ENCODE measurements around the gene FAM171A2.
A peak's percentile ranks its signal among the peaks of the same experiment; 100 is the strongest.
"Not testable (repeated sequence)": the region's sequence is repeated elsewhere in the genome, so short reads cannot be mapped to it uniquely, and the experiment has no call there.

FAM171A2 gene

GRCh38 chr17:44344939-44345453 lies 18.7 kb downstream of the FAM171A2 start, which contains the start of gene GRN:
Gene GRN, plus strand, starts transcription at chr17:44345302. Its CDS starts 3,863 bp downstream, at chr17:44349165.
- H3K27me3 ChIP-seq (ENCODE audit: control insufficient read depth, insufficient read depth, low read length) = no peaks in the 10 kb centered on the region
- no peak within 1 kb of the TSS for H3K27ac ChIP-seq (ENCODE audit: low read length)
- DNase-seq (ENCODE audit: low read depth, low spot score) = peak; percentile 97
- peak within 1 kb of the TSS; percentile 64 for H3K4me3 ChIP-seq (ENCODE audit: low read length)
- H3K4me1 ChIP-seq (ENCODE audit: control insufficient read depth, insufficient read depth, low read length) = no peaks in the 10 kb centered on the region
- WGBS (ENCODE audit: insufficient coverage, insufficient read length) = no CpG with 5 or more reads among the region's 26 CpGs
- no peaks in the 10 kb centered on the region for H3K9me3 ChIP-seq (ENCODE audit: control insufficient read depth, insufficient read depth, low read length)
- 0 out of 2 replicates have a peak, but pooled peaks cover 1% of the 10 kb centered on the region for H3K36me3 ChIP-seq (ENCODE audit: control insufficient read depth, insufficient read depth, low read length)

- Histone ChIP-seq H3K27ac (ENCODE audit: low read length) (no peak overlapping the region), H3K9me3 (ENCODE audit: control insufficient read depth, insufficient read depth, low read length) (no peaks in the 10 kb centered on the region), H3K36me3 (ENCODE audit: control insufficient read depth, insufficient read depth, low read length) (no peaks in the 10 kb centered on the region), H3K4me1 (ENCODE audit: control insufficient read depth, insufficient read depth, low read length) (no peaks in the 10 kb centered on the region), H3K27me3 (ENCODE audit: control insufficient read depth, insufficient read depth, low read length) (no peaks in the 10 kb centered on the region), H3K4me3 (ENCODE audit: low read length) (no peak overlapping the region)
- no CpG with 5 or more reads among the region's 11 CpGs for WGBS (ENCODE audit: insufficient coverage, insufficient read length)
- no peak for DNase-seq (ENCODE audit: low read depth, low spot score)
These were observed 20.0 kb downstream of the FAM171A2 start for GRCh38 chr17:44343510-44344209.

DNA sequence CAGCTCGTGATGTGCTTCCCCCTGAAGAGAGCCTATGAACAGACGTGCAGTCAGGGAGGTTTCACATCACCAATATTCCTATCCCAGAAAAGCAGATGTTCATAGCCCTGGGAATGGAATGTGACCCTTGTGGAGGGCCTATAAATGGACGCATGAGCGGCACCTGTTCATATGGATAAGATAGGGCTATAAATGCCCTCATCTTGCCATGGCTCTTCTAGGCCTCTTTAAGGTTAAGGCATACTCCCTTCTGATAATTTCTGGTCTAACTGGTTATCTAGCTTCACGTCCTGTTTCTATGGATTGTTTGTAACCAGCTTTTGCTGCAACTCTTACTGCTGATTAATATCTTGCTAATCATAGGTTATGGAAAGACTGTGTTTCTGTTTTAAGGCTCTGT lies 23.1 kb downstream of the FAM171A2 start:
- no CpG with 5 or more reads among the region's 5 CpGs for WGBS (ENCODE audit: insufficient coverage, insufficient read length)
- H3K27ac ChIP-seq (ENCODE audit: low read length); H3K36me3 ChIP-seq (ENCODE audit: control insufficient read depth, insufficient read depth, low read length); H3K27me3 ChIP-seq (ENCODE audit: control insufficient read depth, insufficient read depth, low read length); H3K4me3 ChIP-seq (ENCODE audit: low read length); DNase-seq (ENCODE audit: low read depth, low spot score); H3K9me3 ChIP-seq (ENCODE audit: control insufficient read depth, insufficient read depth, low read length); H3K4me1 ChIP-seq (ENCODE audit: control insufficient read depth, insufficient read depth, low read length): not testable (repeated sequence)

GRCh38 chr17:44338702-44339101 lies 25.0 kb downstream of the FAM171A2 start:
- Histone ChIP-seq H3K4me1 (ENCODE audit: control insufficient read depth, insufficient read depth, low read length) (no peaks in the 10 kb centered on the region), H3K9me3 (ENCODE audit: control insufficient read depth, insufficient read depth, low read length) (no peaks in the 10 kb centered on the region), H3K36me3 (ENCODE audit: control insufficient read depth, insufficient read depth, low read length) (no peaks in the 10 kb centered on the region), H3K27me3 (ENCODE audit: control insufficient read depth, insufficient read depth, low read length) (no peaks in the 10 kb centered on the region), H3K4me3 (ENCODE audit: low read length) (no peak overlapping the region), H3K27ac (ENCODE audit: low read length) (no peak overlapping the region)
- no CpG with 5 or more reads among the region's 6 CpGs for WGBS (ENCODE audit: insufficient coverage, insufficient read length)
- no peak for DNase-seq (ENCODE audit: low read depth, low spot score)

DNA sequence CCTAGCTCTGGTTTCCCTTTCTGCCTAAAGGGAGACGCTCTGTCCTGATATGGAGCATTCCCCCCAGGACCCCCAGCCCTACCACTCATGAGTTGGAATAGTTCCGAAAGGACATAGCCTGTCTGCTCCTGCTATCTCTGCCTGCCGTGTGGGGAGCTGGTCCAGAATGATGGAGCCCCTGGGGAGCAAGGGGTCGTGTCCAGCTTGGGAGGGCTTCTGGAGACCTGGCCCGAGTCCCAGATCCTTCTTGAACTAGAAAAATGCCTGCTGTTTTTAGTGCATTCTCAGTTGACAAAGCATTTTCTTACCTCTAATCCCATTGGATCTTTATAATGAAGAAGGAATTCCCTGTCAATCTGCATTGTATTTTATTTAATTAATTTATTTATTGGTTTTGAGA lies 27.7 kb downstream of the FAM171A2 start:
- WGBS (ENCODE audit: insufficient coverage, insufficient read length) = no CpG with 5 or more reads among the region's 5 CpGs
- Histone ChIP-seq H3K4me3 (ENCODE audit: low read length) (no peak overlapping the region), H3K4me1 (ENCODE audit: control insufficient read depth, insufficient read depth, low read length) (no peaks in the 10 kb centered on the region), H3K36me3 (ENCODE audit: control insufficient read depth, insufficient read depth, low read length) (no peaks in the 10 kb centered on the region), H3K27me3 (ENCODE audit: control insufficient read depth, insufficient read depth, low read length) (no peaks in the 10 kb centered on the region), H3K9me3 (ENCODE audit: control insufficient read depth, insufficient read depth, low read length) (no peaks in the 10 kb centered on the region), H3K27ac (ENCODE audit: low read length) (no peak overlapping the region)
- DNase-seq (ENCODE audit: low read depth, low spot score) = no peak

DNA sequence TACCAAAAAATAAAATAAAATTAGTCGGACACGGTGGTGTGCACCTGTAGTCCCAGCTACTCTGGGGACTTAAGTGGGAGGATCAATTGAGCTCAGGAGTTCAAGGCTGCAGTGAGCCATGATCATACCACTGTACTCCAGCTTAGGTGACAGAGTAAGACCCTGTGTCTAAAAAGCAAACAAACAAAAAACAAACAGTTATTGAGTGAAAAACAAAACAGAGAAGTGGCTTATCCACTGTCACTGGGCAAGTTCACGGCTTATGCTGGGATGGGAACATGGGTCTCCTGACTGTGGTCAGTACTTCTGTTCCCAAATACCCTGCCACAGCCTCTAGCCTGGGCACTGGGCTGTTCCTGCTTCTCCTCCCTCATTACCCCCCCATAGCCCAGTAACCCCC lies 28.1 kb downstream of the FAM171A2 start:
- Histone ChIP-seq H3K36me3 (ENCODE audit: control insufficient read depth, insufficient read depth, low read length) (no peaks in the 10 kb centered on the region), H3K9me3 (ENCODE audit: control insufficient read depth, insufficient read depth, low read length) (no peaks in the 10 kb centered on the region), H3K4me1 (ENCODE audit: control insufficient read depth, insufficient read depth, low read length) (no peaks in the 10 kb centered on the region), H3K27ac (ENCODE audit: low read length) (no peak overlapping the region), H3K27me3 (ENCODE audit: control insufficient read depth, insufficient read depth, low read length) (no peaks in the 10 kb centered on the region), H3K4me3 (ENCODE audit: low read length) (no peak overlapping the region)
- no CpG with 5 or more reads among the region's 3 CpGs for WGBS (ENCODE audit: insufficient coverage, insufficient read length)
- no peak for DNase-seq (ENCODE audit: low read depth, low spot score)

DNA sequence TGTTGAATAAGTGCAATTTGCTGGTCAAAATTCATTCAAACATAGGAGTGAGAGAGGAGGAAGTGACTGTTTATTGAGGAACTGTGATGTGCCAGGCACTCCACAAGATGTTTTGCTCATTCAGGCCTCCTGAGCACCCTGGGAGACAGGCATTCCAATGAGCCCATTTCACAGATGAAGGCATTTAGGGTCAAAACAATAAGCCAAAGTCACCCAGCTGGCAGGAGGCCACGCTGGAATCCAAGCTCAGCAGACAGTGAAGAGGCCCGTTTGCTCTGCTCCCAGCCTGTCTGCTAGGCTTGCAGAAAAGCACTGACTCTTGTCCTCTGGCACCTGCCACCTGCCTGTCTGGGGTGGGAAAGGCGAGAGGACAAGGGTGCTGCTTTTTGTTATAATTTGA lies 28.9 kb downstream of the FAM171A2 start:
- DNase-seq (ENCODE audit: low read depth, low spot score) = no peak
- no peaks in the 10 kb centered on the region for H3K4me1 ChIP-seq (ENCODE audit: control insufficient read depth, insufficient read depth, low read length)
- WGBS (ENCODE audit: insufficient coverage, insufficient read length) = no CpG with 5 or more reads among the region's 3 CpGs

DNA sequence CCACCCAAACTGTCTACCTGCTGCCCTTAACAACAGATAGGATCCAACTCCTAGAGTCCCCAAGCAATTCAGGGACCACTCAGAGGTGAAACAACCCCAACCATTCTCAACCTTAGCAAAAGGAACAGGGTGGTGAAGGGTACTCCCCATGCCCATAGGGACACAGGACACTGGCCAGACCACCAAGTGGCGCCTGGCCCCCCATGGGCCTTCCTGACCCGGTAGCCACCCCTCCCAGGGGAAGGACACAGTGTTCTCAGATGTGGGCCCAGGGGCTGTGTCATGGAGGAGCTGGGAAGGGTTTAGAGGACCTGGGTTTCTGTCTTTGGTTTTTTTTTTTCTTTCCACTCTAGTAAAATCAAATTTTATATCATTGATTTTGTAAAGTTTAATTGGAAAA lies 29.3 kb downstream of the FAM171A2 start:
- Histone ChIP-seq H3K4me3 (ENCODE audit: low read length) (no peak overlapping the region), H3K4me1 (ENCODE audit: control insufficient read depth, insufficient read depth, low read length) (no peaks in the 10 kb centered on the region), H3K27me3 (ENCODE audit: control insufficient read depth, insufficient read depth, low read length) (no peaks in the 10 kb centered on the region), H3K27ac (ENCODE audit: low read length) (no peak overlapping the region), H3K9me3 (ENCODE audit: control insufficient read depth, insufficient read depth, low read length) (no peaks in the 10 kb centered on the region), H3K36me3 (ENCODE audit: control insufficient read depth, insufficient read depth, low read length) (no peaks in the 10 kb centered on the region)
- WGBS (ENCODE audit: insufficient coverage, insufficient read length) = no CpG with 5 or more reads among the region's 2 CpGs
- DNase-seq (ENCODE audit: low read depth, low spot score) = no peak

More for the DNA sequence above, 28.9 kb downstream of the FAM171A2 start:
- Histone ChIP-seq H3K27me3 (ENCODE audit: control insufficient read depth, insufficient read depth, low read length) (no peaks in the 10 kb centered on the region), H3K27ac (ENCODE audit: low read length) (no peak overlapping the region), H3K9me3 (ENCODE audit: control insufficient read depth, insufficient read depth, low read length) (no peaks in the 10 kb centered on the region), H3K36me3 (ENCODE audit: control insufficient read depth, insufficient read depth, low read length) (no peaks in the 10 kb centered on the region), H3K4me3 (ENCODE audit: low read length) (no peak overlapping the region)

DNA sequence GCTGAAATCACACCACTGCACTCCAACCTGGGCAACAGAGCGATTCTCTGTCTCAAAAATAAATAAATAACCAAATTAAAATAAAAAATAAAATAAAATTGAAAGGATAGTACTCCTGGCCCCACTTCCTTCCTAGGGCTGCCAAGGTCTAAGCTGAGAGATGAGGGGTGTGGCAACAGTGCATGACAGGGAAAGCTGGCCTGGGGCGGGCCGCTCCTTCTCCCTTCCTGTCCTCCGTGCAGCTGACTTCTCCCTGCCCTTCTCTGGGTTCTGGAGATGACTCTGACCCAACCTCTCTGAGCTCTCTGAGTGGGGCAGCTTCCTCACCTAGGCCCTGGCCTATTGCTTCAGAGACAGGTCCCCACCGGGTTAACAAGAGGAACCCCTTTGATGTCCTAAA lies 30.3 kb downstream of the FAM171A2 start:
- no peaks in the 10 kb centered on the region for H3K4me1 ChIP-seq (ENCODE audit: control insufficient read depth, insufficient read depth, low read length)
- DNase-seq (ENCODE audit: low read depth, low spot score) = no peak

DNA sequence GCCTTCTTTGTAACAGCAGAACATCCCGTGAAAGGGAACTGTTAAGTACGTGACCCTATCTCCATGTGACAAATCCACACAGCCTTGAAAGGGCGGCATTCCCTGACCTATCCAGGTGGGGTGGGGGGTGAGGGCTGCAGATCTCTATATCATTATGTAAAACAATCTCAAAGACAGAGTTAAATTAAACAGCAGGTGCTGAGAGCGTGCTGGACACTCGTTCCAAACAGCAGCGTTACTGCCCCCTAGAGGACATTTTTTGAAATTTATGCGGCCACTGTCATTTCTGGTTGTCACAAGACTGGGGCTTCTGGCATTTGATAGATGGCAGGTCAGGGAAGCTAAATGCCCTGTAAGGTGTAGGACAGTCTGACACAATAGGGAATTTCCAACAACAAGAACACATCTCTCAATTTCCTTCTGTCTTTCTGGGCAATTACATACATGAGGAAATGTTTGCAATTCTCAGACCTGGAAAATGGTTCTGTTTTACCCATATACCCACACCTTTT lies 32.3 kb downstream of the FAM171A2 start:
- Histone ChIP-seq H3K36me3 (ENCODE audit: control insufficient read depth, insufficient read depth, low read length) (no peaks in the 10 kb centered on the region), H3K27me3 (ENCODE audit: control insufficient read depth, insufficient read depth, low read length) (no peaks in the 10 kb centered on the region), H3K4me3 (ENCODE audit: low read length) (no peak overlapping the region), H3K9me3 (ENCODE audit: control insufficient read depth, insufficient read depth, low read length) (no peaks in the 10 kb centered on the region), H3K27ac (ENCODE audit: low read length) (no peak overlapping the region), H3K4me1 (ENCODE audit: control insufficient read depth, insufficient read depth, low read length) (no peaks in the 10 kb centered on the region)
- WGBS (ENCODE audit: insufficient coverage, insufficient read length) = no CpG with 5 or more reads among the region's 7 CpGs
- no peak for DNase-seq (ENCODE audit: low read depth, low spot score)

More for the DNA sequence above, 30.3 kb downstream of the FAM171A2 start:
- Histone ChIP-seq H3K4me3 (ENCODE audit: low read length) (no peak overlapping the region), H3K27me3 (ENCODE audit: control insufficient read depth, insufficient read depth, low read length) (no peaks in the 10 kb centered on the region), H3K36me3 (ENCODE audit: control insufficient read depth, insufficient read depth, low read length) (no peaks in the 10 kb centered on the region), H3K9me3 (ENCODE audit: control insufficient read depth, insufficient read depth, low read length) (no peaks in the 10 kb centered on the region), H3K27ac (ENCODE audit: low read length) (no peak overlapping the region)
- no CpG with 5 or more reads among the region's 5 CpGs for WGBS (ENCODE audit: insufficient coverage, insufficient read length)

DNA sequence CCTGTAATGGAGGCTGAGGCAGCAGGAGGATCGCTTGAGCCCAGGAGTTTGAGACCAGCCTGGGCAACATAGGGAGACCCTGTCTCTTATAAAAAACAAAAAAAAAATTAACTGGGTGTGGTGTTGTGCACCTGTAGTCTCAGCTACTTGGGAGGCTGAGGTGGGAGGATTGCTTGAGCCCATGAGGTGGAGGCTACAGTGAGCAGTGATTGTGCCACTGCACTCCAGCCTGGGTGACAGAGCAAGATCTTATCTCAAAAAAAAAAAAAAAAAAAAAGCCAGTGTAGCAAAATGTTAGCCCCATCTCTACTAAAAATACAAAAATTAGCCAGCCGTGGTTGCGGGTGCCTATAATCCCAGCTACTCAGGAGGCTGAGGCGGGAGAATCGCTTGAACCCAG lies 33.4 kb downstream of the FAM171A2 start:
- WGBS (ENCODE audit: insufficient coverage, insufficient read length) = no CpG with 5 or more reads among the region's 5 CpGs
- H3K9me3 ChIP-seq (ENCODE audit: control insufficient read depth, insufficient read depth, low read length); H3K4me1 ChIP-seq (ENCODE audit: control insufficient read depth, insufficient read depth, low read length); H3K27me3 ChIP-seq (ENCODE audit: control insufficient read depth, insufficient read depth, low read length); H3K27ac ChIP-seq (ENCODE audit: low read length); DNase-seq (ENCODE audit: low read depth, low spot score); H3K36me3 ChIP-seq (ENCODE audit: control insufficient read depth, insufficient read depth, low read length); H3K4me3 ChIP-seq (ENCODE audit: low read length): not testable (repeated sequence)
